GM19397 (cell line): Measurements from ENCODE around the gene ABHD10.

Source experiments
- ATAC-seq: cut with Tn5 transposase; IDR thresholded peaks from one replicate; pipeline ENCODE4 v1.9.1; 2021; ENCODE audit warnings: mild to moderate bottlenecking, moderate library complexity; ENCODE audit not compliant: unreplicated experiment

Gene ABHD10

GRCh38 chr3:111999484-112000324 is 20.9 kb downstream of the ABHD10 start:
- ATAC-seq, result no peak

DNA sequence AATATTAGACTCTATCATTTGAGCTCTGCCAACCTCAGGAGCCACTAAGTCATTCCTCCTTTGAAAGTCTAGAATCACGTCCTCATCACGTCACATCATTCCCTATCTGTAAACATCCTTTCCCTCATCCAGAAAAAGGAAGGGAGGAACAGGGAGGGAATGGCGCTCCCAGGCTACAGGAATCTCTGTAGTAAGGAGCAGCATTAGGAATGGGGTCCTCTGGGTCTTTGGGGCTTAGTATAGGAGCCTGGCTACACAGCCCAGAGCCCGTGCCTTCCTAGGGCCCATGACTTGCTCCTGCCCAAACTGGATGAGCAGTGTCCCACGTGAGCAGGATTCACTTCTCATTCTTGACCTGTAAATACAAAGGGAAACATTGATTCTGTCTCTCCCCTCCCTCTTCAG is 21.5 kb downstream of the ABHD10 start:
- ATAC-seq, result no peak

DNA sequence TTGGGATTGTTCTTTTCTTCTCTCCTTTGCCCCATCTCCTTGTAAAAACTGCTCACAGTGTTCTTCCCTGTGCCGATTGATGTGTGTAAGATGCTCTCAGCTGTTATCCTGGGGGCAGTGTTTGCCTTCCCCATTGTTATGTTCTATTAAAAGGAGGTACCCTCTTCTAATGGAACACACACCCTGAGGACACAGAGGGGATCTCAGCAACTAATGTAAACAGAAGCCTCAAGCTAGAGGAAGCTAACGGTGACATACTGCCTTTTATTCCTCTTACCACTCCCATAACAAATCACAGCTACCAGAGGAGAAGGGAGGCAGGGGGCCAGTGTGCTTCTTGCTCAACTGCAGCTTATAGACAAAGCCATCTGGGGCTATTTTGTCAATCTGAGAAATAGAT is 22.1 kb downstream of the ABHD10 start:
- ATAC-seq, result no peak

DNA sequence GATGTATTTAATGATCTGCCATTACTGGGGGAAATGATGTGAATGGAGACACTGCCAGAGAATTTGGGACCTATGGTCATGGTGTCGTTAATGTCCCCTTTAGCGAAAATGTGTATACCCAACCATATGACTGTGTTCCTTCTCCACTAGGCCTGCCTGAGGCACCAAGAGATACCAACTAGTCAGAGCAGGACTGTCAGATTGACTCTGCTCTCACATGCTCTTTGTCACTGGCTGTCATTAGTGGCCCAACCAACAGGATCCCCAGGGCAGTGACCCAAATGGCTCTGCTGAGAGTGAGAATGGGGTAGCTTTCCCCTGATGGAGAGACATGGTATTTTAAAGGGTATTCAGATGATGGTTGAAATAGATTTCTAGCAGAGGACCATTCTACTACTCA is 22.7 kb downstream of the ABHD10 start:
- ATAC-seq, result no peak

DNA sequence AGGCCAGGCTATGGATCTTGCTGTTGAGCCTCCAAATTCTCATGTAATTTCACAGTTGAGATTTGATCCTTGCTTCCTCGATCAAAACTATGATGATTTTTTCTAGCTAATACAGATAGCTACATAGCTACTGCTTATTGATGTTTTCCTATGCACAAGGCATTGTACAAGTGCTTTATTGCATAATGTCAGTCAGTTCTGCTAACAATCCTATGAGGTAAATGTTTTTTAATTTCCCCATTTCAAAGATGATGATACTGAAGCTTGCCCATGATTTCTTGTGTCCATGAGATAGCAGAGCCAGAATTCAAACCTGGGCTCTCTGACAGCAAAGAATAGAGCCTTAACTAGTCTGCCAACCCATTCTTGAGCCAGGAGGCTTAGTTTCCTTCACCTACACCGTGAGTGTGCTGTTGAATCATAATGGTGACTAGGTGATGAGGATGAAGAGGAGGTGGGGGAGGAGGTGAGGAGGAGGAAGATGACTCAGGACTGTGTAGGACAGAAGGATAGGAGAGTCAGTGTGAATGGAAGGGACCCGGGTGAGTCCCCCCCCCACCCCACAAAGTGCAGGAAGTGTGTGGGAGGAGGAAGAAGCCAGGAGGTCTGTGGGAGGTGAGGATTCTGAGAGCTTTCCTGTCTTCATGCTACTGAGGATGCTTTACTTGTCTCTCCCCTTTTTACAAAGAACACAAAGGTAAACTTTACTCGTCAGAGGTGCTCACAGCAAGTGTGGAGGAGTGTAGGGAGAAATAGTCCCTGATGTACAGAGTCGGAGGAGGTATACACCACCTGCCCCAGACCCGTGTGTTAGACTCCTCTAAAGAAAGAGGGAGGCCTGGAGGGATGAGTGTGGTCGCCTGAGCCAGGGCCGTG is 23.5 kb downstream of the ABHD10 start:
- ATAC-seq, result no peak

GRCh38 chr3:112003321-112004080 is 24.7 kb downstream of the ABHD10 start:
- no peak for ATAC-seq

- ATAC-seq, result no peak
Observed at GRCh38 chr3:112004187-112004586, 25.4 kb downstream of the ABHD10 start.

- no peak for ATAC-seq
Observed at GRCh38 chr3:112004669-112005068, 25.8 kb downstream of the ABHD10 start.

DNA sequence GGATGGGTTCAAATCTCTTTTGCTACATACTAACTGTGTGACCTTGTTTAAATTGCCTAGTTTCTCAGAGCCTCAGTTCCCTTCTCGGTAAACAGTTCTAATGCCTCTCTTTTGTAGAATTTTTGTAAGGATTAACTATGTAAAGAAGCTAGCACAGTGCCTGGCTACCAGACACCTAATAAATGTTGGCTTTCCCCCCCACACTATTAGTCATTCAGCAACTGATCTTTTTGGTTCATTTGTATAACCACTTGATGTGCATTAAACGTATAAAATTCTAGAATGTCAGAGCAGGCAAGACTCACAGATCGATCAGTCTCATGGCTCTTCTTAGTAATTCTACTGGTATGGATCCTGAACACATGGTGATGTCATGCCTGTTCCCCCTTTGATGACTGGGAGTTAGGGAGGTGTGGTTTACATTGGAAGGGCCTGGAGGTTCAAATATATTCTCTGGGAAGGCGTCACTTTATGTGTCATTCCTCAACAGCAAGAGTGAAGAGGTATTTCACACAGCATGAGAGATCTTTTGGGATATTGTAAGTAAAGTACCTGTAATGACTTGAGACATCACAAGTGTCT is 26.4 kb downstream of the ABHD10 start:
- no peak for ATAC-seq

GRCh38 chr3:112007633-112008032 is 28.8 kb downstream of the ABHD10 start:
- ATAC-seq, result no peak

DNA sequence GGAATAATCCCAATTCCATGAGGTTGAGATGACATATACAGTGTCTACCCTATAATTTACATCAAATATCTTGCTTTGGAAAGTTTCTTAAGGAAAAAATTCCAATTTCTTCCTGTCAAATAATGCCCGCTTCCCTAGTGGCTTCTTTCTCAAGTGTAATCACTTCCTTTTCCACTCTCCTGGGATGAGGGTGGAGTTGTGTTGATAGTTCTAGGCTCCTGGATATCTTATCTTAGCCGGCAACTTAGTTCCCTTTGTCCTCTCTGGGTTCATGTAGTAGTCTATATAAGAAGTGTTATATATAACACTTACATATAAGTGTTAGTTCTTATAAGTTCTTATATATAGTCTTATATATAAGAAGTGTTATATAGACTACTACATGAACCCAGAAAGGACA is 30.8 kb downstream of the ABHD10 start:
- no peak for ATAC-seq

- ATAC-seq, result no peak
Observed at GRCh38 chr3:112010636-112011035, 31.8 kb downstream of the ABHD10 start.

GRCh38 chr3:112011376-112011940 is 32.6 kb downstream of the ABHD10 start:
- no peak for ATAC-seq

- ATAC-seq, result no peak
Observed at GRCh38 chr3:112012205-112012992, 33.6 kb downstream of the ABHD10 start.

DNA sequence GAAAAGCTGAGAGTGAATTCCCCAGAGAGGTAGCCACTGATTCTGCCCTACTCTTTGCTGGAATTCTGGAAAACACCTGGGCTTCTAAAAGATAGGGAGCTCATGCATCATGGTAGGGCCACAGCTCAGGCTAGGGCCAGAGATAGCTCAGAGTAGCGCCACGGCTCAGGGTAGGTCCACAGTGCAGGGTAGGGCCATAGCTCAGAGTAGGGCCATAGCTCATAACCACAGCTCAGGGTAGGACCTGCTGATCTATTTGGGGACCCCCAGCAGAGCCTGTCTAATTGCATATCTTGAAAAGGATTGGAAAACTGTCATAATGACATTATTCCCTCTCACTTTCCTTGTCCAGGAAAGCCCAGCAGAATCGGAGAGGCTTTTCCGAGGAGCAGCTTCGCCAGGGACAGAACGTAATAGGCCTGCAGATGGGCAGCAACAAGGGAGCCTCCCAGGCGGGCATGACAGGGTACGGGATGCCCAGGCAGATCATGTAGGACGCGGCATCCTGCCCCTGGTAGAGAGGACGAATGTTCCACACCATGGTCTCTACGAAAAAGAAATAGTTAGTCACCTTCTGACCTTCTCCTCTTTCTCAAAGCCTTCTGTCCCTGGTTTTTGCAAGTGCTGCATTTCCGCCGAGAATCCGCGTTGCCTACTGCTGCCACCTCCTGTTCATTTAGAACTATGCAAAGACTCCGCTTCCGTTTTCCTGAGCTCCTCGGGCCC is 34.4 kb downstream of the ABHD10 start:
- no peak for ATAC-seq

DNA sequence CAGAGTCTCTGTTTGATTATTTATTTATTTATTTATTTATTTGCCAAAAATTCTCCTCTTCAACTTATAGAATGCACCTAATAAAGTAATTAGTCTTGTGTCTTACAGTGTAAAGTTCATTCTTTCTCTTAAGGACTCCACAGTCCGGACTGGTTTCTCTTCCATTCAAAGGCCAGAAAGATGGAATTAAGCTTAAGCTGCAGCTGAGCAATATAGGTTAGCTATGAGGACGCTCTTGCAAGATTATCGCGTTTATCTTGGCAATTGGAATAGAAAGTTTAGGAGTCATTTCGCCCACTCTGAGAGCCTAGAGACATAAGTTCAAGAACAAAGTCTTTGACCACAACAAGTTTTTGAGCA is 34.9 kb downstream of the ABHD10 start:
- ATAC-seq, result no peak

- no peak for ATAC-seq
Observed at GRCh38 chr3:112017091-112017490, 38.3 kb downstream of the ABHD10 start.

GRCh38 chr3:112018712-112019111 is 39.9 kb downstream of the ABHD10 start:
- no peak for ATAC-seq

DNA sequence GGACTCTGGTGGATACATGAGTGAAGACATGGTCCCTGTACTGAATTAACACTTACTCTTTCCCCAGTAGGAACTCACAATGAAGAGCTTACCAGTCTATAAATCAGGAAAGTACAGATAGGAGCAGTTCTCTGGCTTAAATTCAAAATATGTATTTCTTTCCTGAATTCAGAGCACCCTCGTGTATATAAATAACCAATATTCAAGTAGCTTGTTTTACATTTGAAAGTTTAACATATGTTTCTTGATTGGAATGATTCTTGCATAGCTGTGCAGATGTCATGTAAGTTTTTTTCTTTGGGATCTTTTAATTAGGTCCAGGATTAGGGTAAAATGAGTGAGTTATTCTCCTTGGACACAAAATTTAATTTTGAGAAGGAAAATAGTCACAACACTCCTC is 40.9 kb downstream of the ABHD10 start:
- no peak for ATAC-seq
